Gastroesophageal sphincter (tissue), 3 donors: ENCODE results near the gene SOX21.

Source experiments
- CTCF ChIP-seq, 4 experiments: fragments of 200-600 bp in 2 of 4; fragments of 450-650 bp in 2 of 4; sonication (generic) in 1 of 4; IDR thresholded peaks; one replicate each; pipeline ENCODE4 v1.5.1; 2017 to 2019; ENCODE audit warnings: antibody characterized with exemption in 4 of 4, mild to moderate bottlenecking in 2 of 4, moderate library complexity in 2 of 4
- POLR2AphosphoS5 ChIP-seq: sonication (generic); formaldehyde crosslinking; IDR thresholded peaks from one replicate; pipeline ENCODE4 v1.6.1; 2017; ENCODE audit warnings: antibody characterized with exemption

- TF ChIP-seq CTCF (IDR thresholded peaks at IDR 0.05) (no peak), POLR2AphosphoS5 (no peak)
Observed at GRCh38 chr13:94761407-94761806, 49.1 kb upstream of the SOX21 start.
